Keratinocyte (primary cell): ENCODE data around the gene IQSEC2. TPM values are rescaled to one million over a fixed set of nuclear protein-coding genes. Genes with fewer than 3 reads are reported as not detected.

ENCODE experiments used
- DNase-seq: peaks from one replicate; pipeline ENCODE4 v3.0.0-alpha.2; 2011; ENCODE audit warnings: low read depth, missing footprints, low spot score
- FAIRE-seq: peaks from 2 replicates; lab custom pipeline; 2011; peaks lifted over from hg19 to GRCh38; lab: Jason Lieb, UNC
- H2AFZ ChIP-seq: 2 replicates; pipeline ENCODE4 v1.6.0; 2012; ENCODE audit warnings: low read length, control low read depth, inconsistent platforms; ENCODE audit not compliant: control insufficient read depth
- H3K27ac ChIP-seq: 2 replicates; pipeline ENCODE4 v1.5.1; 2011; ENCODE audit warnings: low read length; ENCODE audit not compliant: control insufficient read depth, insufficient read depth
- H3K27me3 ChIP-seq: 3 replicates; pipeline ENCODE4 v1.6.0; 2011; ENCODE audit warnings: low read length; ENCODE audit not compliant: control insufficient read depth, insufficient read depth; ENCODE audit errors: extremely low read depth
- H3K36me3 ChIP-seq, 2 experiments: 2 replicates in 1 of 2; 3 replicates in 1 of 2; pipeline ENCODE4 v1.5.1; 2011; ENCODE audit warnings: low read length in 2 of 2, mild to moderate bottlenecking in 1 of 2; ENCODE audit not compliant: control insufficient read depth in 2 of 2, insufficient read depth in 2 of 2; ENCODE audit errors: extremely low read depth in 1 of 2
- H3K4me1 ChIP-seq: 3 replicates; pipeline ENCODE4 v1.5.1; 2011; ENCODE audit warnings: low read length; ENCODE audit not compliant: control insufficient read depth, insufficient read depth; ENCODE audit errors: extremely low read depth
- H3K4me2 ChIP-seq: 3 replicates; pipeline ENCODE4 v1.6.0; 2011; ENCODE audit warnings: low read depth, low read length; ENCODE audit not compliant: control insufficient read depth, insufficient read depth; ENCODE audit errors: extremely low read depth
- H3K4me3 ChIP-seq, 3 experiments: fragments of 200-600 bp in 1 of 3; sonication (generic) in 1 of 3; 2 replicates in 2 of 3; 3 replicates in 1 of 3; pipeline ENCODE4 v1.5.1; 2011 to 2016; ENCODE audit warnings: low read length in 3 of 3, mild to moderate bottlenecking in 3 of 3, control low read depth in 2 of 3, inconsistent platforms in 1 of 3, low read depth in 1 of 3, mixed read lengths in 1 of 3, mixed run types in 1 of 3, moderate library complexity in 1 of 3; ENCODE audit not compliant: control insufficient read depth in 2 of 3, insufficient read depth in 2 of 3; ENCODE audit errors: extremely low read depth in 1 of 3
- H3K79me2 ChIP-seq: 2 replicates; pipeline ENCODE4 v1.6.0; 2012; ENCODE audit warnings: low read length; ENCODE audit not compliant: control insufficient read depth, insufficient read depth
- H3K9ac ChIP-seq: 3 replicates; pipeline ENCODE4 v1.6.0; 2011; ENCODE audit warnings: low read length; ENCODE audit not compliant: control insufficient read depth, insufficient read depth; ENCODE audit errors: extremely low read depth
- H3K9me1 ChIP-seq: 3 replicates; pipeline ENCODE4 v1.6.0; 2011; ENCODE audit warnings: low read length; ENCODE audit not compliant: control insufficient read depth, insufficient read depth; ENCODE audit errors: extremely low read depth
- H3K9me3 ChIP-seq: 2 replicates; pipeline ENCODE4 v1.5.1; 2012; ENCODE audit warnings: low read depth, low read length; ENCODE audit not compliant: control insufficient read depth
- H4K20me1 ChIP-seq: 3 replicates; pipeline ENCODE4 v1.6.0; 2011; ENCODE audit warnings: low read length; ENCODE audit not compliant: control insufficient read depth, insufficient read depth; ENCODE audit errors: extremely low read depth
- EZH2 ChIP-seq: IDR thresholded peaks from one replicate; pipeline ENCODE4 v1.6.1; 2012; ENCODE audit warnings: inconsistent platforms, mild to moderate bottlenecking, low read length, moderate library complexity
- dilution Hi-C: fragments of 300-500 bp; cut with MboI; formaldehyde crosslinking; loops from one replicate; pipeline ENCODE4 v1.7.0; 2020; ENCODE audit warnings: low sequenced_read_pairs; ENCODE audit not compliant: extremely low pct_ligation_motif_present
- polyA plus RNA-seq, 5 experiments: library from polyadenylated mRNA; depleted of rRNA in 3 of 5; stranded (reverse) in 3 of 5; stranded (forward) in 1 of 5; unstranded in 1 of 5; fragments of >200 nt; gene quantifications; 1 replicate in 1 of 5; 2 replicates in 3 of 5; 3 replicates in 1 of 5; pipeline versions ENCODE4 v1.2.1 to v1.2.3, GENCODE V29; 2011 to 2012; ENCODE audit warnings: missing spikeins in 2 of 5, low read depth in 1 of 5, low replicate concordance in 1 of 5
- TF ChIP-seq, protein P1 (sequence below), 3 experiments: IDR thresholded peaks in 1 of 3; conservative IDR thresholded peaks in 1 of 3; optimal IDR thresholded peaks in 1 of 3; 2 replicates in 2 of 3; 3 replicates in 1 of 3; pipeline versions ENCODE3 to v1.5.1; 2011; ENCODE audit warnings: low read length in 3 of 3, mild to moderate bottlenecking in 3 of 3, moderate library complexity in 2 of 3, control low read depth in 1 of 3, inconsistent platforms in 1 of 3; ENCODE audit not compliant: insufficient read depth in 2 of 3; ENCODE audit errors: extremely low read depth in 1 of 3

Gene IQSEC2
- polyA plus RNA-seq, 1 donor (not counting 4 experiments of a cell fraction or from before 2014, with no cell fraction given), result 4.7 TPM

DNA sequence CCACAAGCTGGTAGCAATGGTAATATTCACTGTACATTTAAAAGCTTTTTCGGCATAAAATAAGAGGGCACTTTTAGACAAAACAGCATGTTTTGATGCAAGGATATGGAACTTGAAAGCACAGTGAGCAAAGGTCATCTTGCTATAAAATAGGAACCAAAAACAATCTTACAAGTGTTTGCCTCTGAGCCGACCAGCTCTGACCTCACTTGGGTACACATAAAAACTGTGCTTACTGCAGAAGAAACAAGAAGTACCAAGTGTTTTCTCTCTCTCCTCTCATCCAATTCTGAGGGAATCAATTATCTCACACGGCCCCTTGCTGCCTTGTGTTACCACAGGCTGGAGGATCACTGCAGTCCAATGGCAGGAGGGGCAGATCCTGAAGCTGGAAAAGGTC, 4.8 kb upstream of the IQSEC2 start:
- peaks cover 16% of the 10 kb centered on the region for H3K4me1 ChIP-seq
- FAIRE-seq (no peak), DNase-seq (no peak)
- TF ChIP-seq, protein P1, sequence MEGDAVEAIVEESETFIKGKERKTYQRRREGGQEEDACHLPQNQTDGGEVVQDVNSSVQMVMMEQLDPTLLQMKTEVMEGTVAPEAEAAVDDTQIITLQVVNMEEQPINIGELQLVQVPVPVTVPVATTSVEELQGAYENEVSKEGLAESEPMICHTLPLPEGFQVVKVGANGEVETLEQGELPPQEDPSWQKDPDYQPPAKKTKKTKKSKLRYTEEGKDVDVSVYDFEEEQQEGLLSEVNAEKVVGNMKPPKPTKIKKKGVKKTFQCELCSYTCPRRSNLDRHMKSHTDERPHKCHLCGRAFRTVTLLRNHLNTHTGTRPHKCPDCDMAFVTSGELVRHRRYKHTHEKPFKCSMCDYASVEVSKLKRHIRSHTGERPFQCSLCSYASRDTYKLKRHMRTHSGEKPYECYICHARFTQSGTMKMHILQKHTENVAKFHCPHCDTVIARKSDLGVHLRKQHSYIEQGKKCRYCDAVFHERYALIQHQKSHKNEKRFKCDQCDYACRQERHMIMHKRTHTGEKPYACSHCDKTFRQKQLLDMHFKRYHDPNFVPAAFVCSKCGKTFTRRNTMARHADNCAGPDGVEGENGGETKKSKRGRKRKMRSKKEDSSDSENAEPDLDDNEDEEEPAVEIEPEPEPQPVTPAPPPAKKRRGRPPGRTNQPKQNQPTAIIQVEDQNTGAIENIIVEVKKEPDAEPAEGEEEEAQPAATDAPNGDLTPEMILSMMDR (optimal IDR thresholded peaks at IDR 0.05 in 1 of 3, IDR thresholded peaks at IDR 0.05 in 1 of 3, conservative IDR thresholded peaks at IDR 0.05 in 1 of 3; ENCODE audit: extremely low read depth in 1 of 3, insufficient read depth in 2 of 3, low read length in 3 of 3), result no peak
- TF ChIP-seq EZH2, result no peak
- no peak overlapping the region for H3K4me3 ChIP-seq
- no peaks in the 10 kb centered on the region for H3K9me1 ChIP-seq
- dilution Hi-C loops, result no loop called here
- H3K4me2 ChIP-seq, result no peak overlapping the region
- peaks cover 11% of the 10 kb centered on the region for H3K27me3 ChIP-seq
- no peaks in the 10 kb centered on the region for H3K9me3 ChIP-seq
- H3K36me3 ChIP-seq, result no peaks in the 10 kb centered on the region
- H3K79me2 ChIP-seq, result no peaks in the 10 kb centered on the region
- H4K20me1 ChIP-seq, result no peaks in the 10 kb centered on the region
- no peak overlapping the region for H3K27ac ChIP-seq
- no peak overlapping the region for H3K9ac ChIP-seq
- no peak overlapping the region for H2AFZ ChIP-seq

DNA sequence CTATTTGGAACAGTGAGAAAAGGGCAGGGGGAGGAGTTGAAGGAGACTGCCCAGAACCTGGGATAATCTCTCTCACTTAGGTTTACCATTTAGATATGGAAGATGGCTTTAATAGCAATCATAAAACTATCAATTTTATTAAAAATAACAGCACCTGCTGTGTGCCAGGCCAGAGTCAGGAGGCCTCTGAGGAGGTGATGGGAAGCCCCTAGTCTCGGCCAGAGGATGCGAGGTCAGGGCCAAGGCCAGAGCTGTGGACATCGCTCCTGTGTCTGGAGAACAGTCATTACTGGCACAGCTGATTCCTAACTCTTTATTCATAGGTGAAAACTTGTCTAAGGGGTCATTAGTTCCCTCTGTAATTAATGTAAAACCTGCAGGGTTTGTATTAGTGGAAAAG, 4.2 kb upstream of the IQSEC2 start:
- H3K4me2 ChIP-seq, result no peak overlapping the region
- H3K79me2 ChIP-seq, result no peaks in the 10 kb centered on the region
- no peak for DNase-seq
- no peaks in the 10 kb centered on the region for H3K36me3 ChIP-seq
- H4K20me1 ChIP-seq, result no peaks in the 10 kb centered on the region
- peaks cover 16% of the 10 kb centered on the region for H3K4me1 ChIP-seq
- no peak overlapping the region for H2AFZ ChIP-seq
- no peak for FAIRE-seq
- H3K4me3 ChIP-seq, result no peak overlapping the region
- dilution Hi-C loops, result no loop called here
- H3K9me3 ChIP-seq, result no peaks in the 10 kb centered on the region
- TF ChIP-seq EZH2, result no peak
- TF ChIP-seq, protein P1 (optimal IDR thresholded peaks at IDR 0.05 in 1 of 3, IDR thresholded peaks at IDR 0.05 in 1 of 3, conservative IDR thresholded peaks at IDR 0.05 in 1 of 3; ENCODE audit: extremely low read depth in 1 of 3, insufficient read depth in 2 of 3, low read length in 3 of 3), result no peak
- H3K9ac ChIP-seq, result no peak overlapping the region
- no peak overlapping the region for H3K27ac ChIP-seq
- H3K9me1 ChIP-seq, result no peaks in the 10 kb centered on the region
- peaks cover 9% of the 10 kb centered on the region for H3K27me3 ChIP-seq
